Brain microvascular endothelial cell (primary cell): ENCODE measurements around the gene KYAT1.

Source experiments
- DNase-seq: peaks from one replicate; pipeline ENCODE4 v3.0.0-alpha.2; 2020
- H3K27ac ChIP-seq: fragments of 250-450 bp; sonication (Bioruptor Pico); 2 replicates; pipeline ENCODE4 v1.5.1; 2020; ENCODE audit warnings: mild to moderate bottlenecking, moderate library complexity
- H3K27me3 ChIP-seq: fragments of 250-450 bp; sonication (Bioruptor Pico); replicated peaks from 2 replicates; pipeline ENCODE4 v1.5.1; 2020; ENCODE audit warnings: mild to moderate bottlenecking
- H3K36me3 ChIP-seq: fragments of 250-450 bp; sonication (Bioruptor Pico); replicated peaks from 2 replicates; pipeline ENCODE4 v1.5.1; 2020; ENCODE audit warnings: mild to moderate bottlenecking
- H3K4me3 ChIP-seq: 2 replicates; pipeline ENCODE4 v1.5.1; 2011; ENCODE audit warnings: low read depth, mild to moderate bottlenecking, control low read depth, low read length, moderate library complexity
- CTCF ChIP-seq: IDR thresholded peaks from 2 replicates; pipeline ENCODE4 v1.5.1; 2011; ENCODE audit warnings: low read depth, mild to moderate bottlenecking, moderate library complexity, low read length, control low read depth, inconsistent platforms; ENCODE audit errors: missing control alignments
- in situ Hi-C: cut with HindIII; loops from 2 replicates; pipeline ENCODE4 v1.10.0; 2017; ENCODE audit warnings: low sequenced_read_pairs, low pct_ligation_motif_present

KYAT1 gene

GRCh38 chr9:128921881-128922763, 40.4 kb upstream of the KYAT1 start:
- no peak overlapping the region for H3K27ac ChIP-seq
- TF ChIP-seq CTCF = peak; percentile 17
- peaks cover 7% of the 10 kb centered on the region for H3K36me3 ChIP-seq
- in situ Hi-C loops = no loop called here
- DNase-seq = no peak
- H3K27me3 ChIP-seq = no peaks in the 10 kb centered on the region
- H3K4me3 ChIP-seq = peak overlapping the region; percentile 54

GRCh38 chr9:128920381-128921058, 38.8 kb upstream of the KYAT1 start, which contains the start of gene PHYHD1:
TSS of gene PHYHD1 (plus strand) at chr9:128920982. CDS start at chr9:128922324, 1,342 bp downstream.
- in situ Hi-C loops = no loop called here
- no peak for TF ChIP-seq CTCF
- Histone ChIP-seq H3K4me3 (no peak within 1 kb of the TSS), H3K36me3 (peaks cover 15% of the 10 kb centered on the region), H3K27ac (no peak within 1 kb of the TSS), H3K27me3 (no peaks in the 10 kb centered on the region)
- no peak for DNase-seq

- TF ChIP-seq CTCF = no peak
- Histone ChIP-seq H3K36me3 (peaks cover 21% of the 10 kb centered on the region), H3K27ac (no peak overlapping the region), H3K27me3 (no peaks in the 10 kb centered on the region), H3K4me3 (no peak overlapping the region)
- no peak for DNase-seq
- in situ Hi-C loops = no loop called here
Observed at GRCh38 chr9:128919402-128920089, 37.8 kb upstream of the KYAT1 start.

GRCh38 chr9:128918921-128919320, 37.2 kb upstream of the KYAT1 start:
- no peaks in the 10 kb centered on the region for H3K27me3 ChIP-seq
- in situ Hi-C loops = no loop called here

More at GRCh38 chr9:128918921-128919320, 37.2 kb upstream of the KYAT1 start:
- no peak for TF ChIP-seq CTCF
- Histone ChIP-seq H3K27ac (no peak overlapping the region), H3K4me3 (no peak overlapping the region), H3K36me3 (peaks cover 22% of the 10 kb centered on the region)
- no peak for DNase-seq
